HepG2 (cell line): ENCODE data around the gene CCL27. TPM values are rescaled to one million over a fixed set of nuclear protein-coding genes. Genes with fewer than 3 reads are reported as not detected.

Experiments
- ASH2L ChIP-seq: fragments of 300-600, 200-600 bp; sonication (generic); IDR thresholded peaks from 2 replicates; pipeline ENCODE4 v1.7.0; 2017; ENCODE audit warnings: low read depth, mild to moderate bottlenecking, moderate library complexity, mixed read lengths, low read length; ENCODE audit not compliant: insufficient read length
- HHEX ChIP-seq: IDR thresholded peaks from 2 replicates; pipeline ENCODE4 v1.6.1; 2016; ENCODE audit warnings: control low read depth
- KLF9 ChIP-seq: IDR thresholded peaks from 2 replicates; pipeline ENCODE4 v1.6.1; 2016; ENCODE audit warnings: low read depth
- MIXL1 ChIP-seq: IDR thresholded peaks from 2 replicates; pipeline ENCODE4 v1.6.1; 2016
- MLLT10 ChIP-seq: sonication (generic); formaldehyde crosslinking; IDR thresholded peaks from 2 replicates; pipeline ENCODE4 v1.4.0; 2020; ENCODE audit warnings: missing genetic modification reagents
- NR3C1 ChIP-seq: sonication (generic); formaldehyde crosslinking; IDR thresholded peaks from 2 replicates; pipeline ENCODE4 v1.4.0; 2020; ENCODE audit warnings: missing genetic modification reagents
- PAF1 ChIP-seq: IDR thresholded peaks from 2 replicates; pipeline ENCODE4 v1.6.1; 2016; ENCODE audit warnings: missing genetic modification reagents, missing compliant biosample characterization
- RARA ChIP-seq: IDR thresholded peaks from 2 replicates; pipeline ENCODE4 v1.6.1; 2016; ENCODE audit warnings: missing genetic modification reagents, missing compliant biosample characterization
- SOX13 ChIP-seq, 3 experiments: fragments of 450-650 bp in 1 of 3; sonication (generic) in 1 of 3; formaldehyde crosslinking in 1 of 3; IDR thresholded peaks in 2 of 3; conservative IDR thresholded peaks in 1 of 3; 2 replicates each; pipeline versions ENCODE4 v1.5.0 to v1.6.1; 2016 to 2020; ENCODE audit warnings: antibody characterized with exemption in 1 of 3, mild to moderate bottlenecking in 1 of 3, missing compliant biosample characterization in 1 of 3, missing genetic modification reagents in 1 of 3, moderate library complexity in 1 of 3
- STAT5B ChIP-seq: sonication (generic); formaldehyde crosslinking; IDR thresholded peaks from 2 replicates; pipeline ENCODE4 v1.4.0; 2020; ENCODE audit warnings: missing genetic modification reagents
- TRIM22 ChIP-seq: fragments of 450-650 bp; IDR thresholded peaks from 2 replicates; pipeline ENCODE4 v1.6.1; 2017
- YEATS2 ChIP-seq: sonication (generic); formaldehyde crosslinking; IDR thresholded peaks from 2 replicates; pipeline ENCODE4 v1.4.0; 2020; ENCODE audit warnings: missing genetic modification reagents, borderline replicate concordance
- ZHX1 ChIP-seq: sonication (generic); formaldehyde crosslinking; IDR thresholded peaks from 2 replicates; pipeline ENCODE4 v1.8.1; 2022; ENCODE audit warnings: low read depth, mild to moderate bottlenecking, missing genetic modification reagents
- ZKSCAN1 ChIP-seq: fragments of 150-350 bp; IDR thresholded peaks from 2 replicates; pipeline ENCODE4 v1.6.1; 2014; ENCODE audit warnings: low read length
- ZNF343 ChIP-seq: sonication (generic); formaldehyde crosslinking; IDR thresholded peaks from 2 replicates; pipeline ENCODE4 v1.4.0; 2020; ENCODE audit warnings: mild to moderate bottlenecking, missing genetic modification reagents
- ZNF530 ChIP-seq: sonication (generic); formaldehyde crosslinking; IDR thresholded peaks from 2 replicates; pipeline ENCODE4 v1.5.0; 2020; ENCODE audit warnings: low read depth, mild to moderate bottlenecking, missing genetic modification reagents
- ZNF567 ChIP-seq: sonication (generic); formaldehyde crosslinking; IDR thresholded peaks from 2 replicates; pipeline ENCODE4 v1.8.1; 2023; ENCODE audit warnings: mild to moderate bottlenecking, missing genetic modification reagents, borderline replicate concordance
- ZNF839 ChIP-seq: sonication (generic); formaldehyde crosslinking; IDR thresholded peaks from 2 replicates; pipeline ENCODE4 v1.4.0; 2020; ENCODE audit warnings: missing genetic modification reagents, mild to moderate bottlenecking, borderline replicate concordance
- polyA plus RNA-seq, 8 experiments: library from polyadenylated mRNA; depleted of rRNA in 3 of 8; stranded (reverse) in 7 of 8; unstranded in 1 of 8; fragments of >200 nt; fragmentation: Illumina TruSeq in 4 of 8; extraction: Trizol in 4 of 8; gene quantifications; 2 replicates each; pipeline versions ENCODE4 v1.2.1 to v1.2.3, GENCODE V29; 2011 to 2016; ENCODE audit warnings: low read depth in 4 of 8, missing spikeins in 1 of 8, mixed read lengths in 1 of 8; ENCODE audit not compliant: insufficient read depth in 1 of 8
- total RNA-seq, 5 experiments: library from RNA; depleted of rRNA; stranded (reverse); fragments of >200 nt; fragmentation: Illumina TruSeq; extraction: Trizol; gene quantifications; 2 replicates each; pipeline ENCODE4 v1.2.3, GENCODE V29; 2016; ENCODE audit warnings: low read depth in 1 of 5
- TF ChIP-seq, protein P1 (sequence below): sonication (generic); formaldehyde crosslinking; IDR thresholded peaks from 2 replicates; pipeline ENCODE4 v1.4.0; 2020; ENCODE audit warnings: missing genetic modification reagents, borderline replicate concordance
- TF ChIP-seq, protein P2 (sequence below): sonication (generic); formaldehyde crosslinking; IDR thresholded peaks from 2 replicates; pipeline ENCODE4 v1.8.0; 2022; ENCODE audit warnings: missing genetic modification reagents, mild to moderate bottlenecking, borderline replicate concordance
- TF ChIP-seq, protein P3 (sequence below): IDR thresholded peaks from 2 replicates; pipeline ENCODE4 v1.6.1; 2016; ENCODE audit warnings: missing genetic modification reagents, missing compliant biosample characterization

CCL27 gene
- total and polyA plus RNA-seq, 2 of the 13 experiments (the other 11 are each of a cell fraction or from before 2014, with no cell fraction given): not detected

- TF ChIP-seq, protein P1, sequence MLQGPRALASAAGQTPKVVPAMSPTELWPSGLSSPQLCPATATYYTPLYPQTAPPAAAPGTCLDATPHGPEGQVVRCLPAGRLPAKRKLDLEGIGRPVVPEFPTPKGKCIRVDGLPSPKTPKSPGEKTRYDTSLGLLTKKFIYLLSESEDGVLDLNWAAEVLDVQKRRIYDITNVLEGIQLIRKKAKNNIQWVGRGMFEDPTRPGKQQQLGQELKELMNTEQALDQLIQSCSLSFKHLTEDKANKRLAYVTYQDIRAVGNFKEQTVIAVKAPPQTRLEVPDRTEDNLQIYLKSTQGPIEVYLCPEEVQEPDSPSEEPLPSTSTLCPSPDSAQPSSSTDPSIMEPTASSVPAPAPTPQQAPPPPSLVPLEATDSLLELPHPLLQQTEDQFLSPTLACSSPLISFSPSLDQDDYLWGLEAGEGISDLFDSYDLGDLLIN: no peak
- TF ChIP-seq KLF9 (CRISPR knock-in tag): 0 out of 2 replicates have a peak, but pooled peaks have one; percentile 40
- peak; percentile 9; the same call in 1 of the 2 replicates for TF ChIP-seq HHEX (CRISPR knock-in tag)
- TF ChIP-seq YEATS2 (CRISPR knock-in tag): peak; percentile 74
- peak; percentile 52; the same call in 1 of the 2 replicates for TF ChIP-seq ZHX1
- peak; percentile 80; the same call in 1 of the 2 replicates for TF ChIP-seq ZNF567
- 0 out of 2 replicates have a peak, but pooled peaks have one; percentile 9 for TF ChIP-seq MIXL1 (CRISPR knock-in tag)
- TF ChIP-seq SOX13 (IDR thresholded peaks at IDR 0.05): no peak
- peak in 1 of 2 experiments; percentile 43; a peak in 1 of 4 replicates for TF ChIP-seq SOX13 (CRISPR knock-in tag; conservative IDR thresholded peaks at IDR 0.05 in 1 of 2, IDR thresholded peaks at IDR 0.05 in 1 of 2)
- TF ChIP-seq ZNF839 (CRISPR knock-in tag): no peak; the same call in 1 of the 2 replicates
- TF ChIP-seq ZKSCAN1: no peak
- TF ChIP-seq STAT5B: 0 out of 2 replicates have a peak, but pooled peaks have one; percentile 3
- no peak for TF ChIP-seq MLLT10
- no peak for TF ChIP-seq NR3C1 (CRISPR knock-in tag)
- TF ChIP-seq ZNF343 (CRISPR knock-in tag): 0 out of 2 replicates have a peak, but pooled peaks have one; percentile 29
- no peak for TF ChIP-seq TRIM22
- TF ChIP-seq ZNF530 (CRISPR knock-in tag): peak; percentile 41; the same call in 1 of the 2 replicates
- peak; percentile 55 for TF ChIP-seq RARA (CRISPR knock-in tag)
- TF ChIP-seq, protein P2, sequence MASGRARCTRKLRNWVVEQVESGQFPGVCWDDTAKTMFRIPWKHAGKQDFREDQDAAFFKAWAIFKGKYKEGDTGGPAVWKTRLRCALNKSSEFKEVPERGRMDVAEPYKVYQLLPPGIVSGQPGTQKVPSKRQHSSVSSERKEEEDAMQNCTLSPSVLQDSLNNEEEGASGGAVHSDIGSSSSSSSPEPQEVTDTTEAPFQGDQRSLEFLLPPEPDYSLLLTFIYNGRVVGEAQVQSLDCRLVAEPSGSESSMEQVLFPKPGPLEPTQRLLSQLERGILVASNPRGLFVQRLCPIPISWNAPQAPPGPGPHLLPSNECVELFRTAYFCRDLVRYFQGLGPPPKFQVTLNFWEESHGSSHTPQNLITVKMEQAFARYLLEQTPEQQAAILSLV (CRISPR knock-in tag): peak; percentile 73; the same call in 1 of the 2 replicates
- no peak for TF ChIP-seq PAF1 (CRISPR knock-in tag)
- TF ChIP-seq, protein P3, sequence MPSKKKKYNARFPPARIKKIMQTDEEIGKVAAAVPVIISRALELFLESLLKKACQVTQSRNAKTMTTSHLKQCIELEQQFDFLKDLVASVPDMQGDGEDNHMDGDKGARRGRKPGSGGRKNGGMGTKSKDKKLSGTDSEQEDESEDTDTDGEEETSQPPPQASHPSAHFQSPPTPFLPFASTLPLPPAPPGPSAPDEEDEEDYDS: peak; percentile 88
- peak; percentile 87 for TF ChIP-seq ASH2L
These were observed 16.0 kb downstream of the CCL27 start, which contains the start of gene GALT (continued) for GRCh38 chr9:34646211-34647083.
